Neural cell (in vitro differentiated cells): ENCODE results near the gene HOXA5.

Source experiments
- CTCF ChIP-seq: fragments of 450-650 bp; IDR thresholded peaks from 2 replicates; pipeline ENCODE4 v1.5.1; 2014; ENCODE audit warnings: antibody characterized with exemption, mild to moderate bottlenecking, moderate library complexity; ENCODE audit not compliant: poor library complexity, severe bottlenecking
- RAD21 ChIP-seq: fragments of 450-650 bp; conservative IDR thresholded peaks from 2 replicates; pipeline ENCODE4 v1.6.1; 2014; ENCODE audit warnings: antibody characterized with exemption, mild to moderate bottlenecking, moderate library complexity

DNA sequence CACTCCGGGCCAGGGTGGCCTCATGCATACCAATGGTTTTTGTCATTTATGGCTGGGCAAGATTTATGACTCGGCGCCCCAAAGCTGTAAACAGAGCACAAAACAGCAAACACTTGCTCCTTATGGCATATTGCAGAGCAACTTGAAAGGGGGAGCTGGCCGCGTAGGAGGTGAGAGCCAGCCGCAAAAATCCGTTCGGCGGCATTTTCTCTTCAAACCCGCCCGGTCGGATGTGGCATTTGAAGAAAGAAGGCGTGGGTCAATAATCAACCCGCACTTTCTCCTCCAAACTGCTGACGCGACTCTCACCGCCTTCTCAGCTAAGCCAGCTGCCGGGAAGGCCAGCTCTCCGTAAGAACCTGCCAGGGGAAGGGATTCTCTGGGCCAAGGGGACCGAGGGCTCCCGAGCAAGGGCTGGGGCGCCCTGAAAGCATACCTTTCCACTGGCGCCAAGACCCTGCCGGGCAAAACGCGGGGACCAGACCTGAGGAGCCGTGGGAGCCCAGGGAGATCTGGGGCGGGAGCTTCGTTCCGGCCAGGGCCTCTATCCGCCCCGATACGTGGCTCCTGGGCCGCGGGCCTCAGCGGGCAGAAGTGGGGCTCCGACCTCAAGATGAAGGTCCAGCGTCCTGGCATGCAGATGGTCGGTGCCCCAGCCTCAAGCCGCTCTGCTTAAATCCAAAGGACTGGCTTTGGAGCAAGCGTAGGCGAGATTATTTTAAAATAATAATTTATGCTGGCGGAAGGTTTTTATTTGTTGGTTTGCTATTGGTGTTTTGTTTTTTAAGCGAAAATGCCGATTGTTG, 28.1 kb downstream of the HOXA5 start:
- TF ChIP-seq CTCF (no peak), RAD21 (no peak)
